ENCODE data around the gene DDX39A. TPM values are rescaled to one million over a fixed set of nuclear protein-coding genes. Genes with fewer than 3 reads are reported as not detected.

Gene DDX39A
- total and polyA plus RNA-seq, 3 experiments from 2014 or later: 110 to 302 (median 298) TPM

GRCh38 chr19:14450876-14451275 is 31.7 kb upstream of the DDX39A start:
- POLR2A ChIA-PET: interaction anchor here (0.6 kb wide), 1 partner anchor 81 kb away, joined by 3 read pairs; no protein-coding TSS in a partner anchor
- no peaks in the 10 kb centered on the region for H3K9me3 ChIP-seq (ENCODE audit: low read length)

GRCh38 chr19:14450168-14450874 is 31.2 kb upstream of the DDX39A start:
- Mint-ChIP-seq H3K4me1 (peaks cover 9 to 21% (median 18%) of the 10 kb centered on the region in 3 donors), H3K27ac (peak overlapping the region in 5 of 8 donors; percentile 19 to 79 (median 50)), H3K27me3 (peaks cover 0 to 1% of the 10 kb centered on the region in 2 donors), H3K4me3 (no peak overlapping the region), H3K9me3 (peaks cover 0 to 1% (median 0%) of the 10 kb centered on the region in 5 donors), H3K36me3 (peaks cover 8 to 82% (median 22%) of the 10 kb centered on the region in 3 donors)
- peaks cover 65% of the 10 kb centered on the region for H3K36me3 ChIP-seq (ENCODE audit: insufficient read depth, low read length)
- POLR2A ChIA-PET: interaction anchor here (0.6 kb wide), 1 partner anchor 82 kb away, joined by 3 read pairs; no protein-coding TSS in a partner anchor
- H3K27me3 ChIP-seq (ENCODE audit: insufficient read depth, low read length, poor library complexity, severe bottlenecking): no peaks in the 10 kb centered on the region
- no peaks in the 10 kb centered on the region for H3K4me1 ChIP-seq (ENCODE audit: insufficient read depth, low read length)
- no peak overlapping the region for H3K27ac ChIP-seq (ENCODE audit: low read depth, low read length)
- no peak overlapping the region for H3K4me3 ChIP-seq (ENCODE audit: low read length)
- H3K9me3 ChIP-seq (ENCODE audit: low read length): no peaks in the 10 kb centered on the region
- peak; percentile 36 to 63 (median 51) for DNase-seq
- CTCF ChIA-PET: interaction anchor here (1.1 kb wide), 1 partner anchor 19 kb away, joined by 3 read pairs; no protein-coding TSS in a partner anchor

More at GRCh38 chr19:14450876-14451275, 31.7 kb upstream of the DDX39A start:
- Mint-ChIP-seq H3K4me3 (no peak overlapping the region), H3K27me3 (peaks cover 0 to 1% of the 10 kb centered on the region in 2 donors), H3K27ac (no peak overlapping the region), H3K4me1 (peaks cover 9 to 20% (median 18%) of the 10 kb centered on the region in 3 donors), H3K36me3 (peaks cover 8 to 84% (median 22%) of the 10 kb centered on the region in 3 donors), H3K9me3 (peaks cover 0 to 1% (median 0%) of the 10 kb centered on the region in 5 donors)
- Histone ChIP-seq H3K4me3 (ENCODE audit: low read length) (no peak overlapping the region), H3K4me1 (ENCODE audit: insufficient read depth, low read length) (no peaks in the 10 kb centered on the region), H3K27ac (ENCODE audit: low read depth, low read length) (no peak overlapping the region), H3K27me3 (ENCODE audit: insufficient read depth, low read length, poor library complexity, severe bottlenecking) (no peaks in the 10 kb centered on the region), H3K36me3 (ENCODE audit: insufficient read depth, low read length) (peaks cover 60% of the 10 kb centered on the region)
- CTCF ChIA-PET: interaction anchor here (1.1 kb wide), 1 partner anchor 19 kb away, joined by 3 read pairs; no protein-coding TSS in a partner anchor
- no peak for DNase-seq

DNA sequence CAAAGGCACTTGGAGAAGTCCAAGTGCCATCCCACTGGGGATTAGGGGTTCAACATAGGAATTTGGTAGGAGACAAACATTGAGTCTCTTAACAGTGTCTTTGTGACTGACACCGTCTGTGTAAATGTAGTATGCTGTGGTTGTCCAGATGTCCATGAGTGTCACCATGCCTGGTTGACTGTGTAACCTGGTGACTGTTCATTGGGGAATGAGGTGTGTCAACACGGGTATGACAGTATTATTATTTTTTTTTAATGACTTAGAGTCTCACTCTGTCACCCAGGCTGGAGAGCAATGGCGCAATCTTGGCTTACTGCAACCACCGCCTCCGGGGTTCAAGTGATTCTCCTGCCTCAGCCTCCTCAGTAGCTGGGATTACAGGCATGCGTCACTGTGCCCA is 30.2 kb upstream of the DDX39A start:
- Mint-ChIP-seq H3K36me3 (peaks cover 12 to 81% (median 26%) of the 10 kb centered on the region in 3 donors), H3K9me3 (peaks cover 0 to 1% (median 0%) of the 10 kb centered on the region in 5 donors), H3K4me1 (peaks cover 13 to 27% (median 23%) of the 10 kb centered on the region in 3 donors), H3K27me3 (peaks cover 0 to 1% of the 10 kb centered on the region in 2 donors), H3K4me3 (no peak overlapping the region), H3K27ac (peak overlapping the region in 4 of 8 donors; percentile 42 to 79 (median 59))
- Histone ChIP-seq H3K9me3 (ENCODE audit: low read length) (no peaks in the 10 kb centered on the region), H3K27ac (ENCODE audit: low read depth, low read length) (no peak overlapping the region), H3K27me3 (ENCODE audit: insufficient read depth, low read length, poor library complexity, severe bottlenecking) (no peaks in the 10 kb centered on the region), H3K4me1 (ENCODE audit: insufficient read depth, low read length) (no peaks in the 10 kb centered on the region), H3K36me3 (ENCODE audit: insufficient read depth, low read length) (peaks cover 68% of the 10 kb centered on the region), H3K4me3 (ENCODE audit: low read length) (no peak overlapping the region)
- ChIA-PET CTCF (interaction anchor here (1.2 kb wide), 1 partner anchor 31 kb away, joined by 3 read pairs; no protein-coding TSS in a partner anchor), POLR2A (no interaction called here)
- DNase-seq: no peak

- ChIA-PET POLR2A (interaction anchor here (0.6 kb wide), 2 partner anchors 14 to 510 kb away, joined by 3 read pairs; partner anchors contain the start of gene PKN1), CTCF (interaction anchor here (1.0 to 1.2 kb wide), 4 partner anchors 26 to 65 kb away, joined by 3 to 4 read pairs (median 3); partner anchors contain the start of gene ADGRE5)
- no peaks in the 10 kb centered on the region for H3K9me3 ChIP-seq (ENCODE audit: low read length)
- no peak overlapping the region for H3K27ac ChIP-seq (ENCODE audit: low read depth, low read length)
- H3K27me3 ChIP-seq (ENCODE audit: insufficient read depth, low read length, poor library complexity, severe bottlenecking): no peaks in the 10 kb centered on the region
- Mint-ChIP-seq H3K27me3 (peaks cover 0 to 1% of the 10 kb centered on the region in 2 donors), H3K36me3 (peaks cover 14 to 83% (median 36%) of the 10 kb centered on the region in 3 donors), H3K9me3 (peaks cover 0 to under 1% (median 0%) of the 10 kb centered on the region in 5 donors), H3K4me3 (no peak overlapping the region), H3K27ac (peak overlapping the region in 1 of 8 donors; percentile 96), H3K4me1 (peaks cover 20 to 46% (median 33%) of the 10 kb centered on the region in 3 donors)
- peaks cover 9% of the 10 kb centered on the region for H3K4me1 ChIP-seq (ENCODE audit: insufficient read depth, low read length)
- DNase-seq: no peak
- peaks cover 83% of the 10 kb centered on the region for H3K36me3 ChIP-seq (ENCODE audit: insufficient read depth, low read length)
- no peak overlapping the region for H3K4me3 ChIP-seq (ENCODE audit: low read length)
Measured at GRCh38 chr19:14446336-14447036, 27.3 kb upstream of the DDX39A start.

DNA sequence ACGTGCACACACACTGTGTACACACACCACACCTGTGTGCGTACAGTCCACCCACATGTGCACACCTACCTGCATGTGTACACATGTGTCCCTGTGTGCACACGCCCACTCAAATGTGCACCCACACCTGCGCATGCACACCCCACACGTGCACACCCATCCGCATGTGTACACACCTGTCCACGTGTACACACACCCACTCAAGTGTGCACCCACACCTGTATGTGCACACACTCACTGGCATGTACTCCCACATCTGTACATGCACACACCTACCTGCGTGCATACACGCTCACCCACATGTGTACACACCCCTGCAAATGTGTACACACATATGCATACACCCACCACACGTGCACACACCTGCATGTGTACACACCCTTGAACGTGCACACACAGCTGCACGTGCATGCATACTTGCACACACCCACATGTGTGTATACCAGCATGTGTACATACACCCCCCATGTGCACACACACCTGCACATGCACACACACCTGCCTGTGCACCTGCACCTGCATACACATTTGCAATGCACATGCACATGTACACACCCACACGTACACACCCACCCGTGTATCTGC is 24.6 kb upstream of the DDX39A start:
- peaks cover 63% of the 10 kb centered on the region for H3K36me3 ChIP-seq (ENCODE audit: insufficient read depth, low read length)
- Mint-ChIP-seq H3K9me3 (no peaks in the 10 kb centered on the region), H3K27me3 (no peaks in the 10 kb centered on the region), H3K36me3 (peaks cover 8 to 72% (median 29%) of the 10 kb centered on the region in 3 donors), H3K4me3 (no peak overlapping the region), H3K27ac (peak overlapping the region in 2 of 8 donors; percentile 55 to 69), H3K4me1 (peaks cover 33 to 56% (median 43%) of the 10 kb centered on the region in 3 donors)
- ChIA-PET POLR2A (no interaction called here), CTCF (no interaction called here)
- H3K27ac ChIP-seq (ENCODE audit: low read depth, low read length): no peak overlapping the region
- no peak overlapping the region for H3K4me3 ChIP-seq (ENCODE audit: low read length)
- no peaks in the 10 kb centered on the region for H3K27me3 ChIP-seq (ENCODE audit: insufficient read depth, low read length, poor library complexity, severe bottlenecking)
- peaks cover 33% of the 10 kb centered on the region for H3K4me1 ChIP-seq (ENCODE audit: insufficient read depth, low read length)
- no peaks in the 10 kb centered on the region for H3K9me3 ChIP-seq (ENCODE audit: low read length)
- DNase-seq: no peak

GRCh38 chr19:14442891-14443631 is 23.9 kb upstream of the DDX39A start:
- ChIA-PET CTCF (interaction anchor here (0.5 to 0.9 kb wide), 2 partner anchors 11 to 76 kb away, joined by 3 read pairs; no protein-coding TSS in a partner anchor), POLR2A (no interaction called here)
- Histone ChIP-seq H3K9me3 (ENCODE audit: low read length) (no peaks in the 10 kb centered on the region), H3K27ac (ENCODE audit: low read depth, low read length) (no peak overlapping the region), H3K4me3 (ENCODE audit: low read length) (no peak overlapping the region), H3K4me1 (ENCODE audit: insufficient read depth, low read length) (peaks cover 40% of the 10 kb centered on the region), H3K27me3 (ENCODE audit: insufficient read depth, low read length, poor library complexity, severe bottlenecking) (no peaks in the 10 kb centered on the region), H3K36me3 (ENCODE audit: insufficient read depth, low read length) (peaks cover 56% of the 10 kb centered on the region)
- Mint-ChIP-seq H3K4me3 (peak overlapping the region in 3 of 7 donors; percentile 26 to 49 (median 28)), H3K27ac (peak overlapping the region in 5 of 8 donors; percentile 23 to 78 (median 48)), H3K36me3 (peaks cover 8 to 66% (median 26%) of the 10 kb centered on the region in 3 donors), H3K4me1 (peaks cover 34 to 55% (median 42%) of the 10 kb centered on the region in 3 donors), H3K9me3 (no peaks in the 10 kb centered on the region), H3K27me3 (no peaks in the 10 kb centered on the region)
- no peak for DNase-seq
